Esophagus muscularis mucosa (tissue), 4 donors: ENCODE data around the gene SAMD4B. TPM values are rescaled to one million over a fixed set of nuclear protein-coding genes. Genes with fewer than 3 reads are reported as not detected.

Experiments
- DNase-seq: peaks from one replicate; pipeline ENCODE4 v3.0.0-alpha.2; 2017; ENCODE audit errors: extremely low spot score
- H3K27ac ChIP-seq, 4 donors: fragments of 200-600 bp; sonication (generic); replicated peaks in 1 of 4; 1 replicate in 3 of 4; 2 replicates in 1 of 4; pipeline ENCODE4 v1.5.1; 2016 to 2019; ENCODE audit warnings: mild to moderate bottlenecking in 1 of 4
- H3K27me3 ChIP-seq, 4 donors: fragments of 200-600 bp; sonication (generic); one replicate each; pipeline versions ENCODE4 v1.5.1 to v1.6.0; 2016 to 2019
- H3K36me3 ChIP-seq, 4 donors: fragments of 200-600 bp; sonication (generic); one replicate each; pipeline ENCODE4 v1.5.1; 2016 to 2019
- H3K4me1 ChIP-seq, 4 donors: fragments of 200-600 bp; sonication (generic); one replicate each; pipeline ENCODE4 v1.5.1; 2016 to 2019
- H3K4me3 ChIP-seq, 4 donors: fragments of 200-600 bp; sonication (generic); 1 replicate in 2 of 4; 2 replicates in 2 of 4; pipeline ENCODE4 v1.5.1; 2016 to 2019; ENCODE audit warnings: mild to moderate bottlenecking in 4 of 4, moderate library complexity in 1 of 4
- H3K9me3 ChIP-seq, 4 donors: fragments of 200-600 bp; sonication (generic); 1 replicate in 3 of 4; 2 replicates in 1 of 4; pipeline ENCODE4 v1.5.1; 2016 to 2019
- EP300 ChIP-seq: sonication (generic); formaldehyde crosslinking; IDR thresholded peaks from one replicate; pipeline ENCODE4 v1.6.1; 2017; ENCODE audit warnings: antibody characterized with exemption
- POLR2A ChIP-seq: fragments of 450-650 bp; IDR thresholded peaks from one replicate; pipeline ENCODE4 v1.6.1; 2017; ENCODE audit warnings: antibody characterized with exemption, moderate library complexity, mild to moderate bottlenecking, low read depth
- POLR2AphosphoS5 ChIP-seq, 2 donors: sonication (generic); formaldehyde crosslinking; IDR thresholded peaks; one replicate each; pipeline ENCODE4 v1.6.1; 2017; ENCODE audit warnings: antibody characterized with exemption in 2 of 2
- WGBS: methylation state at CpG from one replicate; pipeline ENCODE4 v1.1.5; 2018; 5-methylcytosine and 5-hydroxymethylcytosine counted together
- intact Hi-C: fragments of 100-400 bp; cut with DNase I; formaldehyde crosslinking; loops from one replicate; pipeline ENCODE4 v1.15.1; 2023
- total RNA-seq, 4 donors: library from RNA; depleted of rRNA; stranded (reverse); fragments of >200 nt; gene quantifications; one replicate each; pipeline versions ENCODE4 v1.1.0 to v1.2.1, GENCODE V29; 2016
- TF ChIP-seq, protein P1 (sequence below), 3 experiments: fragments of 200-600 bp in 2 of 3; fragments of 450-650 bp in 1 of 3; sonication (generic) in 2 of 3; IDR thresholded peaks; one replicate each; pipeline ENCODE4 v1.5.1; 2017 to 2019; ENCODE audit warnings: antibody characterized with exemption in 3 of 3, mild to moderate bottlenecking in 2 of 3, moderate library complexity in 1 of 3

SAMD4B gene
- total RNA-seq, 4 donors from 2014 or later, result 59.8 to 138 (median 104) TPM

DNA sequence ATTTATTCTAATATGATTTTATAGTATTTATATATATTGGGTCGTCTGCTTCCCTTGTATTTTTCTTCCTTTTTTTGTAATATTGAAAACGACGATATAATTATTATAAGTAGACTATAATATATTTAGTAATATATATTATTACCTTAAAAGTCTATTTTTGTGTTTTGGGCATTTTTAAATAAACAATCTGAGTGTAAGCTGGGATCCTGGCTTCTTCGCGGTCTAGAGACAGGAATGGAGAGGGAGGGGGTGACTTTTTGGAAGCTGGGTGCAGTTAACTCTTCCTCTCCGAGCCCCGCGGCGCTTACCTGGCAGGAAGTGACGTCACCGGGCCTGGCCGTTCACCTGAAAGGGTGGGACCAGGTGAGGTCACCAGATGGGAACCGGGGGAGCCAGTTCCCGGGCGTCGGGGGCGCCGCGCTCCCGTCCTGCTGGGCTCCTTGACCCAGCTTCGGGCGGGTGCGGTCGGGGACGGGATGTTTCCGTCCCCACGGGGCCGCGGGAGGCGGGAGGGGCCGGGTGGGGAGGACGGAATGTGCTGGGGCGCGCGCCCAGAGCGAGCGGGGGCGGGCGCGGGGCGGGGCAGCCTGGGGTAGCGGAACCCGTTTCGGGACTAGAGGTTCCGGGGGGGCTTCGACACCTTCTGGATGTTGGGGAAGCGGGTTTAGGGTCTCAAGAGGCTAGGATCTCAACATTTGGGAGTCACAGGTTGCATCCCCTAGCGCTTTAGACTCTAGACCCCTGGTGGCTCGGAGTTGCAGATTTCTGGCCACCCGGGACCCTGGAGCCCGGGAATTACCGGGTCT lies 67.2 kb downstream of the SAMD4B start:
- Histone ChIP-seq H3K4me3 (peak overlapping the region; percentile 63 to 93 (median 80)), H3K27ac (peak overlapping the region; percentile 99 to 100 (median 100)), H3K4me1 (peaks cover 32 to 53% (median 48%) of the 10 kb centered on the region in 4 donors), H3K27me3 (no peaks in the 10 kb centered on the region), H3K9me3 (no peaks in the 10 kb centered on the region), H3K36me3 (peaks cover 13 to 22% (median 21%) of the 10 kb centered on the region in 4 donors)
- intact Hi-C loops, result no loop called here
- TF ChIP-seq POLR2A (peak; percentile 82), POLR2AphosphoS5 (IDR thresholded peaks at IDR 0.05) (peak in 1 of 2 donors; percentile 95), EP300 (peak; percentile 89)
- TF ChIP-seq, protein P1, sequence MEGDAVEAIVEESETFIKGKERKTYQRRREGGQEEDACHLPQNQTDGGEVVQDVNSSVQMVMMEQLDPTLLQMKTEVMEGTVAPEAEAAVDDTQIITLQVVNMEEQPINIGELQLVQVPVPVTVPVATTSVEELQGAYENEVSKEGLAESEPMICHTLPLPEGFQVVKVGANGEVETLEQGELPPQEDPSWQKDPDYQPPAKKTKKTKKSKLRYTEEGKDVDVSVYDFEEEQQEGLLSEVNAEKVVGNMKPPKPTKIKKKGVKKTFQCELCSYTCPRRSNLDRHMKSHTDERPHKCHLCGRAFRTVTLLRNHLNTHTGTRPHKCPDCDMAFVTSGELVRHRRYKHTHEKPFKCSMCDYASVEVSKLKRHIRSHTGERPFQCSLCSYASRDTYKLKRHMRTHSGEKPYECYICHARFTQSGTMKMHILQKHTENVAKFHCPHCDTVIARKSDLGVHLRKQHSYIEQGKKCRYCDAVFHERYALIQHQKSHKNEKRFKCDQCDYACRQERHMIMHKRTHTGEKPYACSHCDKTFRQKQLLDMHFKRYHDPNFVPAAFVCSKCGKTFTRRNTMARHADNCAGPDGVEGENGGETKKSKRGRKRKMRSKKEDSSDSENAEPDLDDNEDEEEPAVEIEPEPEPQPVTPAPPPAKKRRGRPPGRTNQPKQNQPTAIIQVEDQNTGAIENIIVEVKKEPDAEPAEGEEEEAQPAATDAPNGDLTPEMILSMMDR (IDR thresholded peaks at IDR 0.05), result no peak
- peak; percentile 97 for DNase-seq
- WGBS, result 0% methylated on average over 22 of the region's 52 CpGs

DNA sequence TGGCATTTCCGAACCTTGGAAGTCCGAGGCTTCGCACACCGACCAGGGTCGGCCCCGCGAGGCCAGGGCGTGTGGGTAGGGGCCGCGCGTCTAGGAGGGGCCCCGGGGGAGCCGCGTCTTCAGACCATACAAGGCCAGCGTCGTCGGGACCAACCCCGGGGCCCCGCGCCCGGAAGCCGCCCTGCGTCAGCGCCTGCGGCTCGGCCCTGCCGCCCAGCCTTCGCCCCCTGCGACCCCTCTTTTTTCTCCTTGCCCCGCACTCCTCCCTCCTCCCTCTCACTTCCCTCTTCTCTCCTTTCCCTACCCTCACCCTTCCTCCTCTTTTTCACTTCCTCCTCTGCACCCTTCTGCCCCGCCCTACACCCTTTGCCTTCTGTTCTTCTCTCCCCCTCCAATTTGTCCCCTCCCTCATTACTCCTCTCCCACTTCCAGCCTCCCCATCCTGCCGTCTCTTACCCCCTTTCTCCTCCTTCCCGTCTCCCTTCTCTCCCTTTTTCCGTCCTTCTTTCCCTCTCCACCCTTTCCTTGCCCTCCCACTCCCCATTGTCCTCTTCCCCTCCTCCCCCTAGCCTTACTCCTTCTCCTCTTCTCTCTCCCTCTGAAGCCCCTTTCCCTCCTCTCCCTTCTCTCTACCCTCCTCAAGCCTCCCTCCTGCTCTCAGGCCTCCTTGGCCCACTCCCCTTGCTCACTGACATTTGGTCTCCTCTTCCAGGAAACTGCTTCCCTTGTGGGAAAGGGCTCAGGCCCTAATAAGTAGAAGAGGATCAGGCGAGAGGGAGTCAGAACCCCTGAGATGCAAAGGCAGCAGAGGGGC lies 68.0 kb downstream of the SAMD4B start:
- TF ChIP-seq EP300 (peak; percentile 23), POLR2A (no peak), POLR2AphosphoS5 (IDR thresholded peaks at IDR 0.05) (peak in 1 of 2 donors; percentile 76)
- TF ChIP-seq, protein P1 (IDR thresholded peaks at IDR 0.05), result no peak
- Histone ChIP-seq H3K9me3 (no peaks in the 10 kb centered on the region), H3K27me3 (no peaks in the 10 kb centered on the region), H3K27ac (peak overlapping the region; percentile 99 to 100 (median 100)), H3K4me3 (peak overlapping the region; percentile 63 to 93 (median 80)), H3K4me1 (peaks cover 33 to 53% (median 48%) of the 10 kb centered on the region in 4 donors), H3K36me3 (peaks cover 13 to 22% (median 21%) of the 10 kb centered on the region in 4 donors)
- intact Hi-C loops, result no loop called here
- DNase-seq, result no peak
- WGBS, result 3% methylated on average over 23 of the region's 35 CpGs

DNA sequence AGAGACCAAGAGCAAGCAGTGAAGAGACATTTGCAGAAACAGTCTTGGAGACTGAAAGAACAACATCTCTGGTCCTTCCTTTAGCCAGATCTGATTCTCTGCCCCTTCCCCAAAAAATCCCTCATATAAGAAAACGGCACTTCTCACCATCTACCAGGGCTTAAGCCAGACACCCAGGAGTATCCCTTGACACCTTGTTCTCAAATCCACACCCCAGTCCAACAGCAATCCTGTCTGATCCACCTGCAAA lies 68.5 kb downstream of the SAMD4B start:
- WGBS, result 17% methylated on average over 1 of the region's 1 CpG
- peak overlapping the region; percentile 63 to 93 (median 80) for H3K4me3 ChIP-seq
- intact Hi-C loops, result no loop called here
- peak overlapping the region; percentile 99 to 100 (median 100) for H3K27ac ChIP-seq
- no peaks in the 10 kb centered on the region for H3K27me3 ChIP-seq
- TF ChIP-seq POLR2A (no peak), POLR2AphosphoS5 (IDR thresholded peaks at IDR 0.05) (no peak), EP300 (no peak)
- TF ChIP-seq, protein P1 (IDR thresholded peaks at IDR 0.05), result no peak
- peaks cover 13 to 26% (median 24%) of the 10 kb centered on the region in 4 donors for H3K36me3 ChIP-seq
- no peaks in the 10 kb centered on the region for H3K9me3 ChIP-seq
- peaks cover 32 to 53% (median 48%) of the 10 kb centered on the region in 4 donors for H3K4me1 ChIP-seq
- no peak for DNase-seq

DNA sequence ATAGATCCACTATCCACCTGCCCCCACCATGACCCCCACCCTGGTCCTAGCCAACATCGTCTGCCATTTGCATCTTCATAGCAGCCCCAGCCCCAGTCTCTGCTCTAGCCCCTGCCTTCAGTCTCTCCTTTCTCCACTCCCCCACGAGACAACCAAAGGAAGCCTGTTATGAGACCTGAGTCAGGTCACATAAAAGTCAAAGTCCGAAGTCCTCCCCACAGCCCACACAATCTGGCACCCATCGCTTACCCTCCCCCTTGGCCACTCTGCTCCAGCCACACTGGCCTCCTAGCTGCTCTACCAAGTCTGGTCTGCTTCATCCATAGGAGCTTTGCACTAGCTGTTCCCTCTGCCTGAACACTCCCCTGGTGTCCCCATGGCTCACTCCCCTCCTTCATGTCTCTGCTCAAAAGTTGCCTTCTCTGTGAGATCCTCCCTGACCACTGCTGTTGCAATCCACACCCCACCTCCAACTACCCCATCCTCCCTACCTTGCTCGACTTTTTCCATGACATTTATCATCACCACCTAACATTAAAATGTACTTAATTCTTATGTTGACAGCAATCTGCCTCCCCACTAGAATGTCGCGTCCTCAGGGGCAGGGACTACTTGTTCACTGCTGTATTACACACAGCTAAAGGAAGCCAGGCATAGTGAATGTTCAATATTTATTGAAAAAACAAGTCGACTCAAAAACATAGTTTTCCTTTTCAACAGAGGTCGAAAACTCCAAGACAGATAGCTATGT lies 69.0 kb downstream of the SAMD4B start:
- TF ChIP-seq POLR2A (peak; percentile 66), EP300 (peak; percentile 52), POLR2AphosphoS5 (IDR thresholded peaks at IDR 0.05) (peak in 1 of 2 donors; percentile 77)
- TF ChIP-seq, protein P1 (IDR thresholded peaks at IDR 0.05), result no peak
- peaks cover 13 to 31% (median 29%) of the 10 kb centered on the region in 4 donors for H3K36me3 ChIP-seq
- H3K4me3 ChIP-seq, result peak overlapping the region; percentile 63 to 93 (median 80)
- 10% methylated on average over 9 of the region's 9 CpGs for WGBS
- intact Hi-C loops, result no loop called here
- H3K27ac ChIP-seq, result peak overlapping the region; percentile 99 to 100 (median 100)
- H3K4me1 ChIP-seq, result peaks cover 29 to 53% (median 48%) of the 10 kb centered on the region in 4 donors
- DNase-seq, result no peak
- H3K9me3 ChIP-seq, result no peaks in the 10 kb centered on the region
- H3K27me3 ChIP-seq, result no peaks in the 10 kb centered on the region
